ENCODE data around the gene HHATL. TPM values are rescaled to one million over a fixed set of nuclear protein-coding genes. Genes with fewer than 3 reads are reported as not detected.
A peak's percentile ranks its signal among the peaks of the same experiment; 100 is the strongest.

Gene HHATL
- total and polyA plus RNA-seq, 8 donors = 0.81 to 6.9 (median 0.90) TPM; not detected in 5

- WGBS, 5 donors = 68 to 78% (median 75%) methylated on average over 6 of the region's 6 CpGs
- no peak overlapping the region for H3K27ac ChIP-seq
- intact Hi-C loops (cut with DNase I; ENCODE audit: low total_unique reads) = no loop called here
- no peaks in the 10 kb centered on the region for H3K9me3 ChIP-seq
- H3K27me3 ChIP-seq = no peaks in the 10 kb centered on the region
- H3K36me3 ChIP-seq = no peaks in the 10 kb centered on the region
- H3K4me3 ChIP-seq = no peak overlapping the region
- H3K4me1 ChIP-seq = no peaks in the 10 kb centered on the region
- DNase-seq = no peak
- TF ChIP-seq POLR2AphosphoS5 (IDR thresholded peaks at IDR 0.05) (no peak), EP300 (IDR thresholded peaks at IDR 0.05) (no peak), POLR2A (IDR thresholded peaks at IDR 0.05) (no peak)
- TF ChIP-seq, protein P1, sequence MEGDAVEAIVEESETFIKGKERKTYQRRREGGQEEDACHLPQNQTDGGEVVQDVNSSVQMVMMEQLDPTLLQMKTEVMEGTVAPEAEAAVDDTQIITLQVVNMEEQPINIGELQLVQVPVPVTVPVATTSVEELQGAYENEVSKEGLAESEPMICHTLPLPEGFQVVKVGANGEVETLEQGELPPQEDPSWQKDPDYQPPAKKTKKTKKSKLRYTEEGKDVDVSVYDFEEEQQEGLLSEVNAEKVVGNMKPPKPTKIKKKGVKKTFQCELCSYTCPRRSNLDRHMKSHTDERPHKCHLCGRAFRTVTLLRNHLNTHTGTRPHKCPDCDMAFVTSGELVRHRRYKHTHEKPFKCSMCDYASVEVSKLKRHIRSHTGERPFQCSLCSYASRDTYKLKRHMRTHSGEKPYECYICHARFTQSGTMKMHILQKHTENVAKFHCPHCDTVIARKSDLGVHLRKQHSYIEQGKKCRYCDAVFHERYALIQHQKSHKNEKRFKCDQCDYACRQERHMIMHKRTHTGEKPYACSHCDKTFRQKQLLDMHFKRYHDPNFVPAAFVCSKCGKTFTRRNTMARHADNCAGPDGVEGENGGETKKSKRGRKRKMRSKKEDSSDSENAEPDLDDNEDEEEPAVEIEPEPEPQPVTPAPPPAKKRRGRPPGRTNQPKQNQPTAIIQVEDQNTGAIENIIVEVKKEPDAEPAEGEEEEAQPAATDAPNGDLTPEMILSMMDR (IDR thresholded peaks at IDR 0.05) = no peak
Observed at GRCh38 chr3:42719002-42719401, 16.4 kb upstream of the HHATL start.

- 77 to 84% (median 80%) methylated on average over 5 of the region's 5 CpGs for WGBS, 5 donors
- TF ChIP-seq EP300 (IDR thresholded peaks at IDR 0.05) = no peak
- TF ChIP-seq POLR2AphosphoS5 (IDR thresholded peaks at IDR 0.05) = no peak
- Histone ChIP-seq H3K36me3 (no peaks in the 10 kb centered on the region), H3K27ac (no peak overlapping the region), H3K4me3 (no peak overlapping the region), H3K27me3 (no peaks in the 10 kb centered on the region), H3K4me1 (no peaks in the 10 kb centered on the region), H3K9me3 (no peaks in the 10 kb centered on the region)
- DNase-seq = no peak
- intact Hi-C loops (cut with DNase I; ENCODE audit: low total_unique reads) = no loop called here
Observed at GRCh38 chr3:42718338-42718737, 15.7 kb upstream of the HHATL start.

GRCh38 chr3:42717306-42717705 lies 14.7 kb upstream of the HHATL start:
- H3K4me1 ChIP-seq = no peaks in the 10 kb centered on the region

DNA sequence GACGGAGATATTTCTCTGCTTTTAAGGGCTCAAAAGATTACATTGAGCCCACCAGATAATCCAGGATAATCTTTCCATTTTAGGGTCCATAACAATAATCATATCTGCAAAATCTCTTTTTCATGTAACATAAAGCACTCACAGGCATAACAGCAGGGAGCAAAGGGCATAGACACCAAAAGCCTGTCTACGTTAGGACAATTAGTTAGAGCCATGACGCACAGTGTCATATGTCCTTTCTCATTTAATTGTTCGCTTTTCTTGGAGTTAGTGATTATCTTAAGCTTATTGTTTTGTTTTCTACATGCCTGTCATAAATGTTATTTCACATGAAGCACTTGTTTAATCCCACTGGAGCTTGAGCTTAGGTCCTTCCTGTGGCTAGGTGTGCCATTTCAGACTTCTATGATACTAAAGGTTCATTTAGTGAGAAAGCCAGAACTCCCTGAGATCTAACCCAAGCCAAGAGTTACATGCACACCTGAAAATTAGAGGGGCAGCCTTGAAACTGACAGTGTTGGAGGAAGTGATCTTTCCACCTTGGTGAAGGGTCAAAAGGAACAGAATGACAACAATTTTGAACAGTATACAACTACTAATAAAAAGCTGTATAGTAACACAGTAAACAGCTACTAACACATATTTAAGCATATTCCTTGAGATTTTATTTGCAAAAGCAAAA lies 11.7 kb upstream of the HHATL start:
- H3K27ac ChIP-seq = no peak overlapping the region
- H3K4me3 ChIP-seq = no peak overlapping the region
- no peaks in the 10 kb centered on the region for H3K4me1 ChIP-seq
- H3K36me3 ChIP-seq = no peaks in the 10 kb centered on the region
- no peaks in the 10 kb centered on the region for H3K9me3 ChIP-seq
- no peaks in the 10 kb centered on the region for H3K27me3 ChIP-seq
- TF ChIP-seq POLR2A (IDR thresholded peaks at IDR 0.05) = no peak
- TF ChIP-seq, protein P1 (IDR thresholded peaks at IDR 0.05) = no peak
- no peak for TF ChIP-seq EP300 (IDR thresholded peaks at IDR 0.05)
- no peak for TF ChIP-seq POLR2AphosphoS5 (IDR thresholded peaks at IDR 0.05)
- intact Hi-C loops (cut with DNase I; ENCODE audit: low total_unique reads) = no loop called here
- no peak for DNase-seq
- 67 to 83% (median 78%) methylated on average over 4 of the region's 4 CpGs for whole genome bisulfite sequencing, 5 donors

More at GRCh38 chr3:42717306-42717705, 14.7 kb upstream of the HHATL start:
- WGBS, 5 donors = 83 to 91% (median 85%) methylated on average over 6 of the region's 6 CpGs
- H3K27me3 ChIP-seq = no peaks in the 10 kb centered on the region
- TF ChIP-seq EP300 (IDR thresholded peaks at IDR 0.05) (no peak), POLR2A (IDR thresholded peaks at IDR 0.05) (no peak), POLR2AphosphoS5 (IDR thresholded peaks at IDR 0.05) (no peak)
- TF ChIP-seq, protein P1 (IDR thresholded peaks at IDR 0.05) = no peak
- H3K9me3 ChIP-seq = no peaks in the 10 kb centered on the region
- H3K27ac ChIP-seq = no peak overlapping the region
- H3K36me3 ChIP-seq = no peaks in the 10 kb centered on the region
- no peak for DNase-seq
- intact Hi-C loops (cut with DNase I; ENCODE audit: low total_unique reads) = no loop called here
- no peak overlapping the region for H3K4me3 ChIP-seq

- TF ChIP-seq EP300 (IDR thresholded peaks at IDR 0.05) (no peak), POLR2AphosphoS5 (IDR thresholded peaks at IDR 0.05) (no peak), POLR2A (IDR thresholded peaks at IDR 0.05) (no peak)
- TF ChIP-seq, protein P1 (IDR thresholded peaks at IDR 0.05) = no peak
- Histone ChIP-seq H3K27me3 (no peaks in the 10 kb centered on the region), H3K4me3 (no peak overlapping the region), H3K4me1 (no peaks in the 10 kb centered on the region), H3K27ac (no peak overlapping the region), H3K9me3 (no peaks in the 10 kb centered on the region), H3K36me3 (no peaks in the 10 kb centered on the region)
- DNase-seq = peak in 1 of 2 donors; percentile 7
- intact Hi-C loops (cut with DNase I; ENCODE audit: low total_unique reads) = no loop called here
- 41 to 72% (median 56%) methylated on average over 2 of the region's 2 CpGs for WGBS, 5 donors
Observed at GRCh38 chr3:42713747-42714146, 11.1 kb upstream of the HHATL start.
